GM12872 (cell line): ENCODE measurements around the gene BLVRA.

Experiments
- CTCF ChIP-seq: IDR thresholded peaks from 3 replicates; pipeline ENCODE4 v1.5.1; 2011; ENCODE audit warnings: low read depth, mild to moderate bottlenecking, low read length, moderate library complexity; ENCODE audit not compliant: insufficient read depth

The BLVRA gene

GRCh38 chr7:43758029-43758821 lies at the start of gene BLVRA:
Gene BLVRA, plus strand, starts transcription at chr7:43758680. Its CDS starts 12,479 bp downstream, at chr7:43771159.
- TF ChIP-seq CTCF, result no peak

- no peak for TF ChIP-seq CTCF
Measured at GRCh38 chr7:43711503-43711902, 47.0 kb upstream of the BLVRA start.

GRCh38 chr7:43716598-43716997 lies 41.9 kb upstream of the BLVRA start:
- no peak for TF ChIP-seq CTCF

- peak; percentile 46; the same call in 2 of the 3 replicates for TF ChIP-seq CTCF
Measured at GRCh38 chr7:43721193-43721806, 37.2 kb upstream of the BLVRA start.

GRCh38 chr7:43723007-43723341 lies 35.5 kb upstream of the BLVRA start:
- no peak for TF ChIP-seq CTCF

- no peak for TF ChIP-seq CTCF
Measured at GRCh38 chr7:43725251-43725650, 33.2 kb upstream of the BLVRA start.

- no peak for TF ChIP-seq CTCF
Measured at GRCh38 chr7:43726466-43726865, 32.0 kb upstream of the BLVRA start.
